Smooth muscle cell (in vitro differentiated cells): ENCODE data around the gene LHX8. TPM values are rescaled to one million over a fixed set of nuclear protein-coding genes. Genes with fewer than 3 reads are reported as not detected.

ENCODE experiments used
- polyA plus RNA-seq: library from polyadenylated mRNA; unstranded; fragments of >200 nt; fragmentation: Nextera tagmentation; extraction: Ambion mirVana; gene quantifications from 2 replicates; pipeline ENCODE4 v1.2.1, GENCODE V29; 2016
- small RNA-seq: library from RNA; depleted of rRNA; stranded (forward); fragments of <200 nt; gene quantifications from one replicate; pipeline ENCODE3, GENCODE V24; 2014
- total RNA-seq: library from RNA; depleted of rRNA; stranded (reverse); fragments of >200 nt; gene quantifications from 2 replicates; pipeline ENCODE4 v1.2.3, GENCODE V29; 2014

LHX8 gene
- total and polyA plus RNA-seq, 2 experiments from 2014 or later = not detected

Small RNA genes within 50 kb of the gene (small RNA-seq; reads per million reads assigned to genes)
- not detected for gene RNU6-622P
